LNCaP clone FGC (cell line): ENCODE data around the gene FOXP4.

Experiments
- DNase-seq: peaks from one replicate; pipeline ENCODE4 v3.0.0-alpha.2; 2011; ENCODE audit warnings: low read depth
- H3K4me3 ChIP-seq: 2 replicates; pipeline ENCODE4 v1.5.1; 2011; ENCODE audit warnings: mild to moderate bottlenecking, low read depth, low read length, control low read depth
- TF ChIP-seq, protein P1 (sequence below): IDR thresholded peaks from 2 replicates; pipeline ENCODE4 v1.5.1; 2012; ENCODE audit warnings: mild to moderate bottlenecking; ENCODE audit not compliant: control insufficient read depth, insufficient read depth; ENCODE audit errors: extremely low read depth

FOXP4 gene

DNA sequence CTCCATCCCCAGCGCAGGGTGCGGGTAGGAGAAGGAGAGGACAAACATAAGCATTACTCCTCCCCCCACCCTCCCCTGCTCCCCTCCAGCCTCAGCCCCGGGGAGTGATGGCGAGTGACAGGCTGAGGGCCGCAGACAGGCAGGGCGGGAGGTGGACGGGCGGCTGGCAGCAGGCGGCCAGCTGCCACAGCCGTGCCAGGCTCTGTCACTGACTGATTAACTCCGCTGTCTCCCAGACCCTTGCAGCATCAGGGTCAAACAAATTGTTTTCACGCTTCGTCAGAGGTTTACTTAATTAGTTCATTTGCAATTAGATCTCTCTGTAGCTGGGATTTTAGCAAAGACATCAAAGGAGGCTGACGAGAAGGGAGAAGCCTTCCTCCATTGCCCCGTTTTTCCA lies 41.9 kb downstream of the FOXP4 start:
- no peak for DNase-seq
- H3K4me3 ChIP-seq: no peak overlapping the region
- TF ChIP-seq, protein P1, sequence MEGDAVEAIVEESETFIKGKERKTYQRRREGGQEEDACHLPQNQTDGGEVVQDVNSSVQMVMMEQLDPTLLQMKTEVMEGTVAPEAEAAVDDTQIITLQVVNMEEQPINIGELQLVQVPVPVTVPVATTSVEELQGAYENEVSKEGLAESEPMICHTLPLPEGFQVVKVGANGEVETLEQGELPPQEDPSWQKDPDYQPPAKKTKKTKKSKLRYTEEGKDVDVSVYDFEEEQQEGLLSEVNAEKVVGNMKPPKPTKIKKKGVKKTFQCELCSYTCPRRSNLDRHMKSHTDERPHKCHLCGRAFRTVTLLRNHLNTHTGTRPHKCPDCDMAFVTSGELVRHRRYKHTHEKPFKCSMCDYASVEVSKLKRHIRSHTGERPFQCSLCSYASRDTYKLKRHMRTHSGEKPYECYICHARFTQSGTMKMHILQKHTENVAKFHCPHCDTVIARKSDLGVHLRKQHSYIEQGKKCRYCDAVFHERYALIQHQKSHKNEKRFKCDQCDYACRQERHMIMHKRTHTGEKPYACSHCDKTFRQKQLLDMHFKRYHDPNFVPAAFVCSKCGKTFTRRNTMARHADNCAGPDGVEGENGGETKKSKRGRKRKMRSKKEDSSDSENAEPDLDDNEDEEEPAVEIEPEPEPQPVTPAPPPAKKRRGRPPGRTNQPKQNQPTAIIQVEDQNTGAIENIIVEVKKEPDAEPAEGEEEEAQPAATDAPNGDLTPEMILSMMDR: no peak

DNA sequence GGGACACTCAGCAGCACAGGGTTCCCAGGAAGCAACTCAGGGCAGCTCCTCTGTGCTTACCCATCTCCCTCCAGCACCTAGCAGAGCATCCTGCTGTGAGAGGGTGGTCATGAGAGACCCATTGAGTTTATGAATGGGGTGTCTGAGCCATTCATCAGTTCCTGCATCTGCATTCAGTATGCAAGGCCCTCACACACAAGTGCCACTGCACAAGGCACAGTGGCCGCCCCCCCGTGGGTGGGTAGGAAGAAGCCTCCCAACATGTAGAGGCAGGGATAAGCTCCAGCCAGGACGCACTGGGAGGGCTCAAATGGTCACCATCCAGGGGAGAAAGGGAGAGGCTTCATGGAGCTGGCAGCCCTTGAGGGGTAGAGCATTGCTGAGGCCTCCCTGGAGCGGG lies 43.0 kb downstream of the FOXP4 start:
- no peak for DNase-seq
- TF ChIP-seq, protein P1: no peak
- no peak overlapping the region for H3K4me3 ChIP-seq

DNA sequence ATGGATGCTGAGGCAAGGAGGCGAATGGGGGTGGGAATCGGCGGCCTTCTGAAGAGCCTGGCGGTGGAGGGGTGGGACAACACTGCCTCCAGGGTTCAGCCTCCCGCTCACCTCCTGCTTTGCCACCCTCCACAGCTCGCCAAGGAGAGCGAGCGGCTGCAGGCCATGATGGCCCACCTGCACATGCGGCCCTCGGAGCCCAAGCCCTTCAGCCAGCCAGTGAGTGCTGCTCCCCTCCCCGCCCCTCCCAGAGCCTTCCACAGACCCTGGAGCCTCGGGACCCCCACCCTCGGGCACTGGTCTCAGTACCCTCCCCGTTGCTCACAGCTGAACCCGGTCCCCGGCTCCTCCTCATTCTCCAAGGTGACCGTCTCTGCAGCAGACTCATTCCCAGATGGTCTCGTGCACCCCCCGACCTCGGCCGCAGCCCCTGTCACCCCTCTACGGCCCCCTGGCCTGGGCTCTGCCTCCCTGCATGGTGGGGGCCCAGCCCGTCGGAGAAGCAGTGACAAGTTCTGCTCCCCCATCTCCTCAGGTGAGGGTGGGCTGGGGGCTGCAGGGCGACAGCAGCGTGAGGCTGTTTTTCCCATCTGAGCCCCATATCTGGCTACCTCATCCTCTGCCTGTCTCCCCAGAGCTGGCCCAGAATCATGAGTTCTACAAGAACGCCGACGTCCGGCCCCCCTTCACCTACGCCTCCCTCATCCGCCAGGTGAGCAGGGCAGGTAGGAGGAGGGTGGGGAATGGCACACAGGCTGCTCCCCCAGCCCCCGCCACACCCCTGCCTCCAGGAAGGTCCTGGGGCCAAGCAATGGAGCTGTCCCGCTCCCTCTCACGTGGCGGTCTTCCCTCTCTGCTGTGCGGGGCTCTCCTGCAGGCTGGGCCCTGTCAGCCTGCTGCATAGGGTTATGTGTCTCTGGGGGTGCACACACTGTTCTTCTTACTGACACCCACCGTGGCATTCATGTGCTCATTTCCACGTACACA lies 43.7 kb downstream of the FOXP4 start:
- H3K4me3 ChIP-seq: no peak overlapping the region
- TF ChIP-seq, protein P1: no peak
- no peak for DNase-seq

DNA sequence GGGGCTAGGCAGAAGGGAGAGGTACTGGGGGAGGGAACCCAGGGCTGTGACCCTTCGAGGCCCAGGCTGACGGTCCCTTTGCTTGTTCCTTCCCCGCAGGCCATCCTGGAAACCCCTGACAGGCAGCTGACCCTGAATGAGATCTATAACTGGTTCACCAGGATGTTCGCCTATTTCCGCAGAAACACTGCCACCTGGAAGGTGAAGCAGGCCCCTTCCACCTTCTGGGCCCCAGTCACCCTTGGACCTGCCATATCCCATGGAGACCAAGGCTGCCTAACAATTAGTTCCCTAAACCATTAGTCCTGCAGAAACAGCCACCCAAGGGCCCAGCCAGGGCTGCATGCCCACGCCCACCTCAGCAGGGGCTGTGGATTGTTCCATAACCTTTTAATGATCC lies 44.9 kb downstream of the FOXP4 start:
- no peak for DNase-seq
- H3K4me3 ChIP-seq: no peak overlapping the region
- TF ChIP-seq, protein P1: no peak

DNA sequence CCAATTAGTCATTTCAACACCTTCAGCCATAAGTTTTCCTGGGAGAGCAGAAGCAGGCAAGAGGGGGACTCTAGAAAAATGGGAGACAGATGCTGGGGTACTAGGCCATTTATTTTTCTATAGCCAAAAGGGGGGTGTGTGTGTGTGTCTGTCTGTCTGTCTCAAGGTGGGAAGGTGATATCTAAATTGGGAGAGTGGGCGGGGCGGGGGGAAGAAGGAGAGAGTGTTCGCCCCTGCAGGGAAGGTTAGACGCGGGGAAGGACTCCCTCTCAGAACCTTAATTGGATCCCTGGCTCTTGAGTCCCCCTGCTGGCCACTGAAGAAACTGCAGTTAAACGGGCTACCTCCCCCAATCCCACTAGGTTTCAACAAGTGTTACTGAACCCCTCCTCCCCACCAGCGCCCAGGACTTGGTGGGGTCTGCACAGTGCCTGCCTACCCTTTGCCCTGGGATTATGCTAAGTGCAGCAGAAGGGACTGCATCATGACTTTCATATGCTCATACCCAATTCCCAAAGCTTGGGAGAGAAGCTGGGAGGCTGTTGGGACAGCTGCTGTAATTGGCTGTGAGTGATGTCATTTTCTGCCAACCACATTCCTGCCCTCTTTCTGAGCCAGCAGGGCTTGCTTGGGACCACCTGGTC lies 45.8 kb downstream of the FOXP4 start:
- no peak overlapping the region for H3K4me3 ChIP-seq
- TF ChIP-seq, protein P1: peak; percentile 83
- no peak for DNase-seq

DNA sequence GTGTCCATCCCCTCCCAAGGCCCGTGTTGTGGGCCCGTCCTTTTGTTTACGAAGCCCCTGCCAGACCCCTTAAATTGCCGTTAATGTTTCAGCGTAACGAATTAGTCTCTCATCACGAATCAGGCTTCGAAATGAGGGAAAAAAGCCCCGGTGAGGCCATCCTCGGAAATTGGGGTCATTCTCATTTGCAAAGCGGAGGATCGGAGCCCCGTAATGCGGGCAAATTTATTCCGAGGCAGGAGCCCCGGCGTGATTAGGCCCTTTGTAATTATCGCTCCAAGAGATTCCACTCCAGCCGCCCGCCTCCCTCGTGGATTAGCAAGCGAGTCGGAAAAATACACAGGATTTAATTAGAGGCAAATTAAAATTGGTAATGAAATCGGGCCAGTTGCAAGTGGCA lies 47.2 kb downstream of the FOXP4 start:
- no peak for DNase-seq

More for the DNA sequence above, 47.2 kb downstream of the FOXP4 start:
- H3K4me3 ChIP-seq: no peak overlapping the region
- TF ChIP-seq, protein P1: no peak
